ENCODE data around the gene CACNG4.

DNA sequence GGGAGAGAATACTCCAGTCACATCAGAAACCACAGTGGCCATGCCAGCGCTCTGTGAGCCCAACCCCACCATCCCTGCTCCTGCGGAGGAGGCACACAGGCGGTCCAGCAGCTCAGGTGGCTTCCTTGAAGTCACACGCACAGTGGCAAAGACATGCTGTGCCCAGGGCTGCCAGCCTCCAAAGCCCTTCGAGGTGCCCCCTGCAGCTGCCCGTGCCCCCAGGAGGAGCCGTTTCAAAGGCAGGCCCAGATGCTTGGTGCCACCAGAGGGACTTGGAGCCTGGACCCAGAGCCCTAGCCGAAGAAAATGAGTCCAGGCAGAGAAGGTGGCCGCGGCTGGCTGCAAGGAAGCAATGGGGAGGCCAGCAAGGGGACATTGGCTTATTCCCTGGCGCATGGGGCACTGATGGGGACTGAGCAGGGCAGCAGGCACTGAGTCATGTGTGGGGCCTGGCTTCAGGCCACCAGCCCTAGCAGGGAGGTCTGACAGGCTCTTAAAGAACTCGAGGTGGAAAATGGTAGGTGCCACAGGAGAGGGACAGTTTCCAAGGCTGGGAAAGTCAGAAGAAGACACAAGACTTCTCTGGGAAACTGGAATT lies 62.6 kb downstream of the CACNG4 start:
- TF ChIP-seq, protein P1, sequence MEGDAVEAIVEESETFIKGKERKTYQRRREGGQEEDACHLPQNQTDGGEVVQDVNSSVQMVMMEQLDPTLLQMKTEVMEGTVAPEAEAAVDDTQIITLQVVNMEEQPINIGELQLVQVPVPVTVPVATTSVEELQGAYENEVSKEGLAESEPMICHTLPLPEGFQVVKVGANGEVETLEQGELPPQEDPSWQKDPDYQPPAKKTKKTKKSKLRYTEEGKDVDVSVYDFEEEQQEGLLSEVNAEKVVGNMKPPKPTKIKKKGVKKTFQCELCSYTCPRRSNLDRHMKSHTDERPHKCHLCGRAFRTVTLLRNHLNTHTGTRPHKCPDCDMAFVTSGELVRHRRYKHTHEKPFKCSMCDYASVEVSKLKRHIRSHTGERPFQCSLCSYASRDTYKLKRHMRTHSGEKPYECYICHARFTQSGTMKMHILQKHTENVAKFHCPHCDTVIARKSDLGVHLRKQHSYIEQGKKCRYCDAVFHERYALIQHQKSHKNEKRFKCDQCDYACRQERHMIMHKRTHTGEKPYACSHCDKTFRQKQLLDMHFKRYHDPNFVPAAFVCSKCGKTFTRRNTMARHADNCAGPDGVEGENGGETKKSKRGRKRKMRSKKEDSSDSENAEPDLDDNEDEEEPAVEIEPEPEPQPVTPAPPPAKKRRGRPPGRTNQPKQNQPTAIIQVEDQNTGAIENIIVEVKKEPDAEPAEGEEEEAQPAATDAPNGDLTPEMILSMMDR (IDR thresholded peaks at IDR 0.05) = no peak
- TF ChIP-seq EP300 (IDR thresholded peaks at IDR 0.05) = no peak
